ENCODE measurements around the gene LIPC. TPM values are rescaled to one million over a fixed set of nuclear protein-coding genes. Genes with fewer than 3 reads are reported as not detected.

The LIPC gene
- total RNA-seq, 2 experiments from 2014 or later = 0.60 to 0.68 TPM

DNA sequence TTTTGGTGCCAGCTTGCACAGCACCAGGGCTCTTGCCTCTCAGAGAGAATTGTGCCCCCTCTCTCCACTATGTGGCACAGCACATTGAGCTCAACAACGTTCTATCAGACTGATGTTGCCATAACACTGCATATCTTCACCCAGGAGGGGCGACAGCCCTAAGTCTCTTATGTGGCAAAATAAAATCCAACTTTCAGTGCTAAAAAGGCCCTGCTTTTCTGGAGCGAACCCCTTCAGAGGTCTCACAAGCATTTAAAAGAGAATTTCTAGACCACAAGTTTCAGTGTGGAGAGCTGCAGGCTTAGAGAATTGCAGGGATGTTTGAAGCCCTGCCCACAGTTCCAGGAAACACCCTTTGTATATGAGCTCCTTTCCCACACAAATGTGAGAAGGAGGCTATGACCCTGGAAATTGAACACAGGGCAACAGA lies 85.5 kb downstream of the LIPC start:
- peak overlapping the region; percentile 40 for H3K27ac Mint-ChIP-seq

DNA sequence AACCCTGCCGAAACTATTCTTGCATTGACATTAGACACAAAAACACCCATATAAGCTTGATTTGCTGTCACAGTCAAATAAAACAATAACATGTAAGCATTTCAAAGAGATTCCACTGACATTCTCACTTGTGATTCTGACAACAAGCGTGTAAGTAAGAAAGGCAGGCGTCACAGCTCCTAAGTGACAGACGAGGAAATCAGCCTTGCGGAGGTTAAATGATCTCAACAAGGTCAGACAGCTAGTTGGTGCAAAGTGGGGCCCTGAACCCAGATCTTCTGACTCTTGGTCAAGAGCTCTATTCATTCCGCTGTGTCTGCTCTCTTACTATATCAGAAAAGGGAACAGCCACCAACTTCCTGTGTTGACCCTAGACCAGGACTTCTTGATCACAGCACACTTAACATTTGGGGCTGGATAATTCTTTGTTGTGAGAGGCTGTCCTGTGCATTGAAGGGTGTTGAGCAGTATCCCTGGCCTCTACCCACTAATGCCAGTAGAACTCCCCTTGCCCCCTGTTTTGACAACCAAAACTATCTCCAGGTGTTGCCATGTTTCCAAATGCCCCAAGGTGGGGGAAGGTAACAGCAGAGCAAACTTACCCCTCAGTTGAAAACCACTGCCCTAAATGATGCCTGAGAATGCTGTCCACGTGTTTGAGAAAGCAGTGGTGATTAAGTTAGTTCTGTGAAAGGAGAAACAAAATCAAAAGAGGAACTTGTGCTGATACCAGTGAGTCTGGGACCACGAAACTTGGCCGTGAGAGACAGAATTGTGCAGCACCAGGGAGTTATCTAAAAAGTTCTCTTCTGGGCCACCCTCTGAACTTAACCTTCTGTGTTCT lies 86.1 kb downstream of the LIPC start:
- peaks cover 9% of the 10 kb centered on the region for H3K36me3 Mint-ChIP-seq (ENCODE audit: low read depth)
- H3K4me3 Mint-ChIP-seq = no peak overlapping the region
- ChIA-PET POLR2A (interaction anchor here (1.0 to 1.4 kb wide), 5 partner anchors 11 to 144 kb away, joined by 3 to 7 read pairs (median 4); no protein-coding TSS in a partner anchor), CTCF (interaction anchor here (0.7 to 1.3 kb wide), 11 partner anchors 11 to 306 kb away, joined by 3 to 7 read pairs (median 3); no protein-coding TSS in a partner anchor)
- DNase-seq = no peak
- H3K4me1 Mint-ChIP-seq = peaks cover 42% of the 10 kb centered on the region
- peaks cover 2% of the 10 kb centered on the region for H3K27me3 Mint-ChIP-seq
- H3K27ac Mint-ChIP-seq = no peak overlapping the region
- peaks cover 7% of the 10 kb centered on the region for H3K9me3 Mint-ChIP-seq

More for the DNA sequence above, 85.5 kb downstream of the LIPC start:
- H3K4me1 Mint-ChIP-seq = peaks cover 42% of the 10 kb centered on the region
- peaks cover 2% of the 10 kb centered on the region for H3K27me3 Mint-ChIP-seq
- no peak for DNase-seq
- ChIA-PET POLR2A (interaction anchor here (1.0 to 1.4 kb wide), 5 partner anchors 10 to 145 kb away, joined by 3 to 7 read pairs (median 4); no protein-coding TSS in a partner anchor), CTCF (interaction anchor here (0.7 to 1.3 kb wide), 11 partner anchors 10 to 307 kb away, joined by 3 to 7 read pairs (median 3); no protein-coding TSS in a partner anchor)
- peaks cover 7% of the 10 kb centered on the region for H3K9me3 Mint-ChIP-seq
- H3K36me3 Mint-ChIP-seq (ENCODE audit: low read depth) = peaks cover 9% of the 10 kb centered on the region
- H3K4me3 Mint-ChIP-seq = no peak overlapping the region

DNA sequence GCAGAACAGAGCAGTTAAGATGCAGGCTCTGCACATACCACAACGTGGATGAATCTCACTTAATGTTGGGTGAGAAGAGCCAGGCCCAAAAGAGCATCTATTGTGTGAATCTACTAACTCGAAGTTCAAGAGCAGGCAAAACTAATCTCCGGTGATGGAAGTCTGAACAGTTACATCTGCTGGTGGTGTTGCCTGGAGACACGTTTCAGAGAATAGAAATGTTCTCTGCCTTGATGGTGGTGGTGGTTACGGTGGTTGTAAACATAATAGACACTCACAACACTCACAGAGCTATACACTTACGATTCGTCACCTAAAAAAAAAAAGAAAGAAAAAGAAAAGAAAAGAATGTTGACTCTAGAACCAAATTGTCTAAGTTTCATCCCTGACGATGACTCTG lies 86.8 kb downstream of the LIPC start:
- Mint-ChIP-seq H3K9me3 (peaks cover 7% of the 10 kb centered on the region), H3K27ac (no peak overlapping the region), H3K27me3 (peaks cover 2% of the 10 kb centered on the region), H3K4me3 (no peak overlapping the region), H3K4me1 (peaks cover 38% of the 10 kb centered on the region), H3K36me3 (ENCODE audit: low read depth) (peaks cover 9% of the 10 kb centered on the region)
- ChIA-PET CTCF (no interaction called here), POLR2A (interaction anchor here (1.3 kb wide), 1 partner anchor 144 kb away, joined by 3 read pairs; no protein-coding TSS in a partner anchor)
- DNase-seq = no peak

DNA sequence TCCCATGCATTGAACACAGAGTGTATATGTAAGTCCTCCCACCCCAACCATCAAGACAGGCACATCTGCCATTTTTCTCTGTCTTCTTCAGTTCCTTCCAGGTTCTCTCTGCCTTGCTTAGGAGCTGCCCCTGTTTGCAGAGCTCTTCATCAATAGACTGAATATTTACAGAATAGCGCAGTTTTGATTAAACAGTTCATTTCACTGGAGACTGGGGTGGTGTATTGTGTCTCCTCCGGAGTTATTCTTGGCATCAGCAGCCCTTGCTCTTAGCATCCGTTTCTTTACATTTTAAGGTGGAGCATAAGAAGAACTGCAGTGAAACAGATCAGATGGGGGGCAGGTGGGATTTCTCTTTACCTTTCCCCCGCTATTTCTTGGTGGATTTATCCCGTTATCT lies 87.7 kb downstream of the LIPC start:
- Mint-ChIP-seq H3K27me3 (peaks cover 4% of the 10 kb centered on the region), H3K9me3 (peaks cover 7% of the 10 kb centered on the region), H3K36me3 (ENCODE audit: low read depth) (peaks cover 9% of the 10 kb centered on the region), H3K4me1 (peaks cover 33% of the 10 kb centered on the region), H3K4me3 (no peak overlapping the region), H3K27ac (no peak overlapping the region)
- POLR2A ChIA-PET = no interaction called here
- no peak for DNase-seq
- CTCF ChIA-PET = no interaction called here

DNA sequence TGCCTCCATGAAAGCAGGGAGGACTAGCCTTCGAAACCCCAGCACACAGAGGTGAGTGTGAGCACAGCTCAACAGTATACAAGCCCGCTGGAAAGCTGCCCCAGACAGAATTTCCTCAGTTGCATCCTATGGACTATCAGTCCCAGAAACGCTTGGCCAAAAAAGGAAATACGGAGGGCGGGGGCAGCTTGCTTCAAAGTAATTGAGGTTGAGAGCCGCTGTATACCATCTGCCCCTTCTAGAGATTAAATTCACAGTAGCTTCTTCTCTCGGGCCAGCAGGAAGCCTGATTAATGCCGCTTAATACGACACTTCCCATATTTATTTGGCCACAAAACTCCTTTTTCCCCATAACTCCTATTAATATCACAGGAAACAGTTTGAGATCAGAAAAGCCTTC lies 88.7 kb downstream of the LIPC start:
- Mint-ChIP-seq H3K27me3 (peaks cover 11% of the 10 kb centered on the region), H3K36me3 (ENCODE audit: low read depth) (peaks cover 5% of the 10 kb centered on the region), H3K4me1 (peaks cover 32% of the 10 kb centered on the region), H3K27ac (no peak overlapping the region), H3K4me3 (no peak overlapping the region), H3K9me3 (peaks cover 5% of the 10 kb centered on the region)
- ChIA-PET CTCF (no interaction called here), POLR2A (no interaction called here)
- DNase-seq = no peak

DNA sequence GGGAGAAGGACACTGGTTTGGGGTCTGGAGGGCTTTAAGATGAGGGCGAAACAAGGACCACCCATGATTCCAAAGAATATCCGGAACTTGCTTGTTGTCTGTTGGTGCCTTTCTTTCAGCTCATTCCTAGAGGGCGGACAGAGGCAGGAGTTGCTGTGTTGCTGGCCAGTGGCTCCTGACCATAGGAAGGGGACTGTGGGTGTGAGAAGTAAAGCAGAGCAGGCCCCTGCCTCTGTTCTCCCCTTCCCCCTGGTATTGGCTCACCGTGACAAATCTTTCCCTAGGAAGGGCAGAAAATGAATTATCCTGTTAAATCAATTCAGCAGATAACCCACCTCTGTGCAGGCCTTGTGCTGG lies 89.1 kb downstream of the LIPC start:
- Mint-ChIP-seq H3K9me3 (peaks cover under 1% of the 10 kb centered on the region), H3K27me3 (peaks cover 11% of the 10 kb centered on the region), H3K4me1 (peaks cover 28% of the 10 kb centered on the region), H3K27ac (no peak overlapping the region), H3K36me3 (ENCODE audit: low read depth) (peaks cover under 1% of the 10 kb centered on the region), H3K4me3 (no peak overlapping the region)
- no peak for DNase-seq
- ChIA-PET POLR2A (no interaction called here), CTCF (no interaction called here)

DNA sequence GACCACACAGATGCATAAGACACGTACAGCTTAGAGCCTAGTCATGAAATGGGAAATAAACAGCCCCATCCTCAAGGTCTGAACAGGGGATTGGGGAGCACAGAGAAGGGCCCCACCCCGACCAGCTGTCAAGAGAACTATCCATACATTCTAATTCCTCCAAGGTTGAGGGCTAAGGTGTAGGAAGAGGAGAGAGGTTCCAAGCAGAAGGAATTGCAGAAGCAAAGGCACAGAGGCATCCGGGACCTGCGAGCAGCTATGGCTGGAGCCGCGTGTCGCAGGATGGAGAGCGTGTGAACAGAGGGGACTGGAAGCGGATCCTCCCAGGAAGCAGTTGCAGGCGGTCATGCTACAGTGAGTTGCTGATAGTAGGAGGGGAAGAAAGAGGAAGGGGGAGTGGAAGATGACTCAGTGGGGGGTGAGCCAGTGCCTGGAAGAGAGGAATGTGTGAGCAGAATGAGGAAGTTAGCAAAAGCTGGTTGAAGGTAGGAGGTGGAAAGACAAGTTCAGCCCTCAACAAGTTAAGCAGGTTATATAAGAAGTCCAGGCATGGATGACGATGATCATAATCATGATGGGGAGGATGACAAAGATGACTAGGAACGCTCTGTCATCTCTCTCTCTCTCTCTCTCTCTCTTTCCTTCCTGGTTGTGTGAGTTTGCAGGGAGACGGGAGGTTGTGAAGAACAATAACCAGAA lies 89.7 kb downstream of the LIPC start:
- Mint-ChIP-seq H3K9me3 (no peaks in the 10 kb centered on the region), H3K27me3 (peaks cover 11% of the 10 kb centered on the region), H3K4me1 (peaks cover 24% of the 10 kb centered on the region), H3K27ac (no peak overlapping the region), H3K36me3 (ENCODE audit: low read depth) (no peaks in the 10 kb centered on the region), H3K4me3 (no peak overlapping the region)
- POLR2A ChIA-PET = no interaction called here
- CTCF ChIA-PET = no interaction called here
- DNase-seq = no peak

DNA sequence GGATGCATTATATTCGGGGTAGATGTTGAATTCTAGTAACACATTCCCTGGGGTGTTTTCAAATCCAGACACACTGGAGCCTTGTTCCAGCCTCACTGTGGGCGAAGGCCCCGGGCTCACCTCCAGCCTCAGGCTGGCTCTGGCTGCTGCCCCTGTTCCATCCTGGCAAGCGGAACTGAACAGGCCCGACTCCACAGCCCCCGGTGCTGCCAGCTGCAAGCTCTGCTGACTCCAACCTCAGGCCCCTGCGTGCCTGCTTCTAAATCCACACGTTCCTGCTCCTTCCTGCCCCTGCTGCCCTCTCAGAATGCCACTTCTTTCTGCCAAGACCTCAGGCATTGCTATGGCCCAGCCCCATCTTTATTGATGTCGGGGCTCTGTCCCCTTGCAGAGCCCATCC lies 90.6 kb downstream of the LIPC start:
- CTCF ChIA-PET = no interaction called here
- no peaks in the 10 kb centered on the region for H3K9me3 Mint-ChIP-seq
- H3K4me1 Mint-ChIP-seq = peaks cover 16% of the 10 kb centered on the region
- POLR2A ChIA-PET = no interaction called here
- DNase-seq = no peak
- H3K36me3 Mint-ChIP-seq (ENCODE audit: low read depth) = no peaks in the 10 kb centered on the region
- no peak overlapping the region for H3K4me3 Mint-ChIP-seq
- H3K27me3 Mint-ChIP-seq = peaks cover 11% of the 10 kb centered on the region
- H3K27ac Mint-ChIP-seq = no peak overlapping the region

DNA sequence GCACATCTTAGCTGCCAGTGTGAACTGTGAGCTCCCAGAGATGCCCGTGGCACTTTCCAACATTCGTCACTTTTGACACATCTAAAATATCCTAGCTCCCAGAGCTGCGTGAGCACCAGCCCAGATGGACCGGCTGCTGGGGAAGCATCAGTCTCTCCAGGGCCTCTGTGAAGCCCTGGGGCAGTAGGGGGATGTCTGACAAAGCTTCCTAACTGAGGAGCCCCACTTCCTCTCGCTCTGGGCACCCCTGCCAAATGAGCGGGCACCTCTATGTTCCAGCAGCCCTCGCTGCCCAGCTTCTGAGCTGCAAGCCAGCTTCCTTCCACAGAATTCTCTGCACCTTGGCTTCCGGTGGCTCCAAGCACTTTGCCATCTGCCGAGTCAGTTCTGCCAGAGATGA lies 91.1 kb downstream of the LIPC start:
- CTCF ChIA-PET = interaction anchor here (0.8 to 1.2 kb wide), 2 partner anchors 9 to 248 kb away, joined by 3 to 6 read pairs; partner anchors contain the start of gene MINDY2
- no peak overlapping the region for H3K27ac Mint-ChIP-seq

DNA sequence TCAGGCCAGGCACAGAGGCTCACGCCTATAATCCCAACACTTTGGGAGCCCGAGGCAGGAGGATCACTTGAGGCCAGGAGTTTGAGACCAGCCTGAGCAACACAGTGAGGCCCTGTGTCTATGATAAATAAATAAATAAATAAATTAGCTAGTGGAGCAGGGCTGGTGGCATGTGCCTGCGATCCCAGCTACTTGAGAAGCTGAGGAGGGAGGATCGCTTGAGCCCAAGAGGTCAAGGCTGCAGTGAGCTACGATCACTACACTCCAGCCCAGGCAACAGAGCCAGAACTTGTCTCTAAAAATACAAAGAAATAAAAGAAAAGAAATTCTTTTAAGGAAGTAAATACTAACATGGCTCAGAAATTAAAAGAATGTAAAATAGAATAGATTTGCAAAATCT lies 91.8 kb downstream of the LIPC start:
- POLR2A ChIA-PET = interaction anchor here (1.2 kb wide), 1 partner anchor 9 kb away, joined by 3 read pairs; no protein-coding TSS in a partner anchor
- no peaks in the 10 kb centered on the region for H3K9me3 Mint-ChIP-seq
- H3K4me3 Mint-ChIP-seq = no peak overlapping the region
- no peak for DNase-seq
- peaks cover 3% of the 10 kb centered on the region for H3K4me1 Mint-ChIP-seq
- H3K36me3 Mint-ChIP-seq (ENCODE audit: low read depth) = no peaks in the 10 kb centered on the region
- peaks cover 11% of the 10 kb centered on the region for H3K27me3 Mint-ChIP-seq
- no peak overlapping the region for H3K27ac Mint-ChIP-seq
- CTCF ChIA-PET = interaction anchor here (0.8 to 1.2 kb wide), 2 partner anchors 8 to 247 kb away, joined by 3 to 6 read pairs; partner anchors contain the start of gene MINDY2

More for the DNA sequence above, 91.1 kb downstream of the LIPC start:
- Mint-ChIP-seq H3K36me3 (ENCODE audit: low read depth) (no peaks in the 10 kb centered on the region), H3K27me3 (peaks cover 11% of the 10 kb centered on the region), H3K9me3 (no peaks in the 10 kb centered on the region), H3K4me3 (no peak overlapping the region), H3K4me1 (peaks cover 11% of the 10 kb centered on the region)
- POLR2A ChIA-PET = interaction anchor here (1.2 kb wide), 1 partner anchor 10 kb away, joined by 3 read pairs; no protein-coding TSS in a partner anchor
- no peak for DNase-seq

DNA sequence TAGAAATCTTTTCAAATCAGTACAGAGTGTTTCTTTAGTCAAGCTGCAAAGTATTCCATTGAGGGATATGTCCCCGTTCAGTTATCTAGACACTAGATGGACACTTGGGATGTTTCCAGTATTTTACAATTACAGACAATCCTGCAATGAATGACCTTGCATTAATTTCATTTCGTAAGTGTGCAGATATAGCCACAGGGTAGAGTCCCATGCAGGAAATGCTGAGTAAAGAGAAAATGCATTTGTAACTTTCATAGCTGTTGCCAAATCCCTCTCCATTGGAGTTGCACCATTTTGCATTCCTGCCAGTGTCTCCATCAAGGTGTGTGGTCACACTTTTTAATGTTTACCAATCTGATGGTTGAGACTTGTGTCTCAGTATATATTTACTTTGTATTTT lies 92.5 kb downstream of the LIPC start:
- Mint-ChIP-seq H3K4me1 (peaks cover 2% of the 10 kb centered on the region), H3K4me3 (no peak overlapping the region), H3K9me3 (no peaks in the 10 kb centered on the region), H3K36me3 (ENCODE audit: low read depth) (no peaks in the 10 kb centered on the region), H3K27me3 (peaks cover 11% of the 10 kb centered on the region), H3K27ac (no peak overlapping the region)
- CTCF ChIA-PET = interaction anchor here (1.2 kb wide), 1 partner anchor 247 kb away, joined by 3 read pairs; the partner anchor contains the start of gene MINDY2
- POLR2A ChIA-PET = no interaction called here
- DNase-seq = no peak

DNA sequence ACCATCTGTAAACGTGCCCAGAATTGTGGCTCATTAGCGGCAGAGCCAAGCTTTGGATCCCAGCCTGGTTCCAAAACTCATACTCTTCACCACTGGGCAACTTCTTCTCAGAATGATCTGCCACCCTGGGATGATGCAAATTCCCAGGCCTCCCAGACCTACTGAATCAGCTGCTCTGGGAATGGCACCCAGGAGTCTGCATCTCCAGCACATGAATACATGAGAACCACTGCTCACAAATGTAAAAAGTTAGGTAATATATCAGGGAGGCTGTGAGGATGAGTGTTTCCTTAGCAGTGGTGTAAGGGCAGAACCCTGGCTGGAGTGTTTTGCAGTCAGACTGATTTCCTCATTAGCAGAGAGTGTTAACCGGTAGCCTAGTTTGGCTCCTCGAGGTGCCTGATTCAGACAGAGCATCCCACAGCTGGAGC lies 94.2 kb downstream of the LIPC start:
- ChIA-PET POLR2A (no interaction called here), CTCF (no interaction called here)
- no peak overlapping the region for H3K4me3 Mint-ChIP-seq
- no peak overlapping the region for H3K27ac Mint-ChIP-seq
- no peaks in the 10 kb centered on the region for H3K36me3 Mint-ChIP-seq (ENCODE audit: low read depth)
- no peaks in the 10 kb centered on the region for H3K4me1 Mint-ChIP-seq
- no peak for DNase-seq
- H3K9me3 Mint-ChIP-seq = no peaks in the 10 kb centered on the region
- H3K27me3 Mint-ChIP-seq = peaks cover 16% of the 10 kb centered on the region

DNA sequence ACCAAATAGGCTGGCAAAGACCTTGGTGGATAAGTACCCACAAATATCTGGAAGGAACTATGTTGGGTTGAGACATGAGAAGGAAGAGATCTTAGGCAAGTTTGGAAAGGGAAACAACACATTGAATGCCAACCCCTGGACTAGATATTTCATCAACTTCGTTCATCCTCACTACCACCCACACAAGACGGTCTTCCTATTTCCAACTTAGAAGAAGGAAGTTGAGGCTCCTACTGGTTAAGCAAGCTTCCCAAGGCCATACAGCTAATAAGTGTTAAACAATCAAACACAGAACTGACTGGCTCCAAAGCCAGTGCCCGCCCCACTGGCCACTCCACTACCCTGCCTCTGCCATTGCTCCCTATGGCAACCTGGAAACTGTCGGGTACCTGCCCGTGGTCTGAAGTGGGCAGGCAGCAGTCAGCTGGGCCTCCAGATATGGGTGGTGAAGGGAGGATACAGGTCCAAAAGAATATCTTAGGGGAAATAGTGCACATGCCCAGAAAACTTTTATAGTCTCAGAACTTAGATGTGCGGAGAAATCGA lies 94.9 kb downstream of the LIPC start:
- H3K4me1 Mint-ChIP-seq = no peaks in the 10 kb centered on the region
- no peak overlapping the region for H3K27ac Mint-ChIP-seq
- CTCF ChIA-PET = no interaction called here

More for the DNA sequence above, 94.9 kb downstream of the LIPC start:
- H3K27me3 Mint-ChIP-seq = peaks cover 20% of the 10 kb centered on the region
- POLR2A ChIA-PET = no interaction called here
- H3K36me3 Mint-ChIP-seq (ENCODE audit: low read depth) = no peaks in the 10 kb centered on the region
- H3K4me3 Mint-ChIP-seq = no peak overlapping the region
- H3K9me3 Mint-ChIP-seq = no peaks in the 10 kb centered on the region
- DNase-seq = peak; percentile 0

Measured in activated CD4-positive, alpha-beta memory T cell treated with anti-CD3 and anti-CD28 coated beads, Interleukin-2, amount 10 ng/mL, durations not matched to agents 7 days and 5 days (primary cell).